Limb (tissue), 2 donors: Measurements from ENCODE around the gene HCLS1.

Source experiments
- DNase-seq, 2 donors: peaks; one replicate each; pipeline ENCODE4 v3.0.0-alpha.2; 2016; ENCODE audit errors: extremely low spot score in 2 of 2

Gene HCLS1

GRCh38 chr3:121658716-121659435, 1.8 kb downstream of the HCLS1 start:
- no peak for DNase-seq

GRCh38 chr3:121654493-121655385, 6.0 kb downstream of the HCLS1 start:
- no peak for DNase-seq

GRCh38 chr3:121651684-121652083, 9.0 kb downstream of the HCLS1 start:
- no peak for DNase-seq

- no peak for DNase-seq
These were observed 11.1 kb downstream of the HCLS1 start for GRCh38 chr3:121649645-121650044.

- DNase-seq: no peak
These were observed 12.3 kb downstream of the HCLS1 start for GRCh38 chr3:121648219-121648958.

- no peak for DNase-seq
These were observed 15.6 kb downstream of the HCLS1 start for GRCh38 chr3:121645054-121645453.

- no peak for DNase-seq
These were observed 17.9 kb downstream of the HCLS1 start for GRCh38 chr3:121642601-121643314.

GRCh38 chr3:121641127-121641526, 19.6 kb downstream of the HCLS1 start:
- no peak for DNase-seq

- DNase-seq: no peak
These were observed 22.8 kb downstream of the HCLS1 start for GRCh38 chr3:121637922-121638321.

GRCh38 chr3:121630355-121630754, 30.3 kb downstream of the HCLS1 start:
- no peak for DNase-seq

GRCh38 chr3:121629601-121630000, 31.1 kb downstream of the HCLS1 start:
- no peak for DNase-seq

- no peak for DNase-seq
These were observed 33.1 kb downstream of the HCLS1 start for GRCh38 chr3:121627622-121628021.

GRCh38 chr3:121627211-121627610, 33.5 kb downstream of the HCLS1 start:
- DNase-seq: no peak

- DNase-seq: no peak
These were observed 34.2 kb downstream of the HCLS1 start for GRCh38 chr3:121626495-121626894.

- DNase-seq: no peak
These were observed 36.4 kb downstream of the HCLS1 start for GRCh38 chr3:121624147-121624899.

- DNase-seq: no peak
These were observed 39.2 kb downstream of the HCLS1 start for GRCh38 chr3:121621491-121621890.

- no peak for DNase-seq
These were observed 41.0 kb downstream of the HCLS1 start for GRCh38 chr3:121619691-121620090.

GRCh38 chr3:121606106-121606505, 54.6 kb downstream of the HCLS1 start:
- DNase-seq: no peak

GRCh38 chr3:121604759-121605158, 55.9 kb downstream of the HCLS1 start:
- no peak for DNase-seq

GRCh38 chr3:121601212-121601812, 59.4 kb downstream of the HCLS1 start:
- no peak for DNase-seq
